ENCODE measurements around the gene KLK3.
"Not testable (repeated sequence)": the region's sequence is repeated elsewhere in the genome, so short reads cannot be mapped to it uniquely, and the experiment has no call there.

The KLK3 gene

GRCh38 chr19:50870417-50871089 lies 15.8 kb downstream of the KLK3 start:
- DNase-seq: no peak

GRCh38 chr19:50873056-50873455 lies 18.3 kb downstream of the KLK3 start, which contains the start of gene KLK2:
Gene KLK2, plus strand, starts transcription at chr19:50873439. Its CDS starts 35 bp downstream, at chr19:50873474.
- DNase-seq: no peak

- no peak for DNase-seq
Measured at GRCh38 chr19:50874211-50874610, 19.5 kb downstream of the KLK3 start.

GRCh38 chr19:50875795-50876422 lies 21.2 kb downstream of the KLK3 start:
- no peak for DNase-seq

GRCh38 chr19:50876456-50876855 lies 21.7 kb downstream of the KLK3 start:
- no peak for DNase-seq

GRCh38 chr19:50877338-50877737 lies 22.6 kb downstream of the KLK3 start:
- DNase-seq: no peak

DNA sequence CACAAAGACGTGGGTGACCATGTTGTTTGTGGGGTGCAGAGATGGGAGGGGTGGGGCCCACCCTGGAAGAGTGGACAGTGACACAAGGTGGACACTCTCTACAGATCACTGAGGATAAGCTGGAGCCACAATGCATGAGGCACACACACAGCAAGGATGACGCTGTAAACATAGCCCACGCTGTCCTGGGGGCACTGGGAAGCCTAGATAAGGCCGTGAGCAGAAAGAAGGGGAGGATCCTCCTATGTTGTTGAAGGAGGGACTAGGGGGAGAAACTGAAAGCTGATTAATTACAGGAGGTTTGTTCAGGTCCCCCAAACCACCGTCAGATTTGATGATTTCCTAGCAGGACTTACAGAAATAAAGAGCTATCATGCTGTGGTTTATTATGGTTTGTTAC lies 24.1 kb downstream of the KLK3 start:
- DNase-seq: no peak

DNA sequence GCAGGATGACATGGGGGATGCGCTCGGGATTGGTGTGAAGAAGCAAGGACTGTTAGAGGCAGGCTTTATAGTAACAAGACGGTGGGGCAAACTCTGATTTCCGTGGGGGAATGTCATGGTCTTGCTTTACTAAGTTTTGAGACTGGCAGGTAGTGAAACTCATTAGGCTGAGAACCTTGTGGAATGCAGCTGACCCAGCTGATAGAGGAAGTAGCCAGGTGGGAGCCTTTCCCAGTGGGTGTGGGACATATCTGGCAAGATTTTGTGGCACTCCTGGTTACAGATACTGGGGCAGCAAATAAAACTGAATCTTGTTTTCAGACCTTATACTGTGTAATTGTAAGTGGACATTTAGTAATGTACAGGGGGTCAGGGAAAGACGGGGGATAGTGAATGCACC lies 25.5 kb downstream of the KLK3 start:
- no peak for DNase-seq

GRCh38 chr19:50882188-50882587 lies 27.5 kb downstream of the KLK3 start:
- no peak for DNase-seq

- DNase-seq: no peak
Measured at GRCh38 chr19:50889638-50890037, 34.9 kb downstream of the KLK3 start.

DNA sequence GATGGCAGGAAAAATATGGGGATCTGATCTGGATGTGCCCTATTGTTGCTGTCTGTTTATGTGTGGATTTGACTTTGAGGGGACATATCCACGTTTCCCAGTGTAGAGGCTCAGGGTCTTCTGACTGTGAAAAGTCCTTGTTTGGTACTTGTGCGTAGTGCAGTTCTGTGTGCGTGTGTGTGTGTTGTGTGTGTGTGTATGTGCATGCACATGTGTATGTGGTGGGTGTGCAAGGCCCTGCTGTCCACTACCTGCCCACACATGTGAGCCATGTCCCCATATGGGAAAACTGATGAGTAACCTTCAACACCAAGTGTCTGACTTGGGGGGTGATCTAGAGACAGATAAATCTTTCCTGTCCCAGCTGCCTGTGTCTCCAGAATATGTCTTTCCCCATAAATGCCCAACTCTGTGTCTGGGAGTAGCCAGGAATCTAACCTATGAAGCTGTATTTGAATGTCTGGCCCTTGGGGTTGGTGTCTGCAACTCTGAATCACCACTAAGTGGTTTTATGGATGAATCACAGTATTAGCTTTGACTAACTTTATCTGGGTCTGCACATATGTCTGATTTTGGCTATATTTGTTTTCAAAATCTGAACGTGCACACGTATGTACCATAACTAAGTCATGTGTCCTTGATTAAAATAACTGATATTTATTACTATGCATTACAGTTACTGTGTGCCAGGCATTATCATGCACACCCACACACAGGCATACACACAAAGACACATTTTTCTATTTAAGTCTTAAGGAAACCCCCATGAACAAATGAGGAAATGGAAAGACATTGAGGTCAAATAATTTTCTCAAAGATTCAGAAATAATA lies 35.9 kb downstream of the KLK3 start:
- no peak for DNase-seq

- DNase-seq: no peak
Measured at GRCh38 chr19:50891253-50891625, 36.5 kb downstream of the KLK3 start.

- DNase-seq: no peak
Measured at GRCh38 chr19:50893047-50893736, 38.5 kb downstream of the KLK3 start.

DNA sequence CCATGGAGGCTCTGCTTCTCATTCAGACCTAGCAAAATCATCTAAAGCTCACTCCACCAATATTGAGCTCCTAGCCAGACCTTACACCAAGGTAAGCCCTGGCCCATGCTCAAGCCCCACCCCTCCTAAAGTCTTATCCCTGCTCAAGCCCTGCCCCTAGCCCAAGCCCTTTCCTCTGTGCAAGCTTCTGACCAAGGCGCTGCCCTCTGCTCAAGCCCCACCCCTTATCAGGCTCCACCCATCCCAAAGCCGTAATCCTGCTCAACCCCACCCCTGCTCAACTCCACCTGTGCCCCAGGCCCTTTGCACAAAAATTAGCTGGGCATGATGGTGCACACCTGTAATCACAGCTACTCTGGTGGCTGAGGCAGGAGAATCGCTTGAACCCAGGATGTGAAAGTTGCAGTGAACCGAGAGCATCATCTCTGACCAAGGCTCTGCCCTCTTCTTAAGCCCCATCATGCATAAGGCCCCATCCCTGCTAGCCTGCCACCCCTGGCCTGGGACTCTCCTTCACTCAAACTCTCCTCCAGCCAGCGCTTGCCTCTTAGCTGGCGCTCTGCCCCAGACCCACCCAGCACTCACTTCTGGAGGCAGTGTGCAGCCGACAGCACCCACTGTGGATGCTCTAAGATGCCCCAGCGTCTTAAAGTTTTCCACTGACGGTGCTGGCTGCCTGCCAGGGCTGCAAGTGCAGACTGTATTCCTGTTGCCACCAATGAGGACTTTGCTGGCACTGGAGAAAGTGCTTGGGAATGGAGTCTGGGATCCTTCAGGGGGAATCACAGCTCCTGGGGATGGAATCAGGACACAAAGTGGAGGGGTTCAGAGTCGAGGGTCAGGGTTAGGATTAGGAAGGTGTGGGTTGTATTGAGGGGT lies 40.0 kb downstream of the KLK3 start:
- no peak for DNase-seq

- not testable (repeated sequence) for DNase-seq
Measured at GRCh38 chr19:50896089-50896590, 41.4 kb downstream of the KLK3 start.

DNA sequence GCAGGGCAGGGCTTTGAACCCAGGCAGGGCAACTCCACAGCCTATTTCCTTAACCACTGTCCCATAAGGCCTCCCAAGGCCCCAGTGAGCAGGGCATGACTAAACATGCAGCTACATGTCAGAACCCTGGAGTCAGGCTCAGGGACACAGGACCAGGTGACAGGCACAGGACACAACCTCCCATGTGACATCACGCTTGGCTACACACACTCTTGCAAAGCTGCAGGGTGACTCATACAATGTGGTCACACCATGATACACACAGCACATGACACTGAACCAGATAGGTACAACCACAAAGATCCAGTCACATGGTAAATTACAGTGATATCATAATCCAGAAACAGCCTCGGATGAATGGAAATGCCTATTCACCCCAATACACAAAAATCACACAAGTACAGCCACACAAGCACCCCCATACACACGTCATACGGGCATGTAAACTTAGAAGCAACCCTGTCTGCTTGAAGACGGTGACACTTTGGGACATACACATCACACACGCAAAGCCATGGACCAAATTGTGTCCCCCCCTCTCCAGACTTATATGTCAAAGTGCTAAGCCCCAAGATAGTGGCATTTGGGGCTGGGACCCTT lies 42.0 kb downstream of the KLK3 start:
- no peak for DNase-seq

- no peak for DNase-seq
Measured at GRCh38 chr19:50897191-50897607, 42.5 kb downstream of the KLK3 start.

DNA sequence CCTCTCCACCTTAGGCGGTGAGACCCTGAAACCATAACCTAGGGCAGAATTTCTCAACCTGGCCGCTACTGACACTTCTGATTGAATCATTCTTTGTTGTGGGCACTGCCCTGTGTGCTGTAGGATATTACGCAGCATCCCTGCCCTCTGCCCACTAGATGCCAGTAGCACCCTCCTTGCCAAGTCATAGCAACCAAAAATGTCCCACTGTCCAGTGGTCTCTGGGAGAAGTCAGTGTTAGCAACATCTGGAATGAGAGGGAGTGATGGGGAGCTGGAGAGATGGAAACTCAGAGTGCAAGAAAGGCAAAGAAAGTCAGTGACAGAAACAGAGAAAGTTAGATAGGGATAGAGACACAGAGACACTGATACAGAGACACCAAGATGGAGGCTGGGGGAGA lies 42.9 kb downstream of the KLK3 start:
- no peak for DNase-seq

DNA sequence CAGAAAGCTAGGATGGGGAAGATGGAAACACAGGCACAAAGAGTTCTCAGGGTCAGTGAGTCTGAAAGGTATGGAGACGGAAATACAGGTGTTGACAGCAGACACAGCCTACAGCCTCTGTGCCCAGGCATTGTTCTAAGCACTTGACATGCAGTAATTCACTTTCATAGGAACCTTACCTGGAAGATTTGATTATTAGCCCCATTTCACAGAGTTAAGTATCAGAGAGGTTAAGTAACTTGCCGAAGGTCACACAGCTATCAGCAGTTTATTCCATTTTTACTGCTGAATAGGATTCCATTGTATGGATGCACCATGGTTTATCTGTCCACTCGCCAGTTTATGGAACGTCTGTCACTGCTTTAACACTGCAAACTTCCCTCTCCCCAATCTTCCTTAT lies 43.3 kb downstream of the KLK3 start:
- DNase-seq: no peak

- DNase-seq: no peak
Measured at GRCh38 chr19:50899569-50899968, 44.9 kb downstream of the KLK3 start.

- DNase-seq: no peak
Measured at GRCh38 chr19:50902640-50903039, 47.9 kb downstream of the KLK3 start.

DNA sequence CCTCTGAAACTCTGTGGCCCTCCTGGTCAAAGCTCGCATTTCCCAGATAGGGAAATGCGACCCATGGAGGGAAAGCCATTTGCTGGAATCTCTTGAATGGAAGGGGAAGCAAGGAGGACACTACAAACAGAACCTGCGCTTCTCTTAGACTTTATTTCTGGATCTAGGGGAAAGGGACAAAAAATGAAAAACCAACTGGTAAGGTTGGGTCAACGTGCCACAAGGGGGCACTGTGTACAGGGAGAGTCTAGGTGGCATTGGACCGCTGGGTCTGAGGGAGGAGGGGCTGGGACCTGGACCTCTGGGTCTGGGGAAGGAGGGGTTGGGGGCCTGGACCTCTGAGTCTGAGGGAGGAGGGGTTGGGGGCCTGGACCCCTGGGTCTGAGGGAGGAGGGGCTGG lies 51.5 kb downstream of the KLK3 start:
- no peak for DNase-seq

Data from CD4-positive, alpha-beta T cell treated with Interleukin-4 for 4 hours (primary cell).